Stimulated activated naive CD8-positive, alpha-beta T cell treated with anti-CD3 and anti-CD28 coated beads, Interleukin-15, Interleukin-2, amounts not matched to agents 100 U/mL and 50 U/mL, for 24 hours (primary cell): Measurements from ENCODE around the gene CAND1.
A peak's percentile ranks its signal among the peaks of the same experiment; 100 is the strongest.

Source experiments
- ATAC-seq: fragments of 150-1000 bp; cut with Tn5 transposase; one replicate; pipeline ENCODE4 v1.10.0; 2021
- DNase-seq: peaks from one replicate; pipeline ENCODE4 v3.0.0; 2021

Gene CAND1

GRCh38 chr12:67344979-67345710, 76.0 kb downstream of the CAND1 start:
- no peak for DNase-seq

GRCh38 chr12:67348683-67349082, 79.5 kb downstream of the CAND1 start:
- no peak for ATAC-seq
- DNase-seq = no peak

More at GRCh38 chr12:67344979-67345710, 76.0 kb downstream of the CAND1 start:
- ATAC-seq = no peak

- DNase-seq (no peak), ATAC-seq (peak; percentile 14)
These were observed 83.5 kb downstream of the CAND1 start for GRCh38 chr12:67352682-67353081.

GRCh38 chr12:67354322-67354721, 85.2 kb downstream of the CAND1 start:
- ATAC-seq = peak; percentile 32
- no peak for DNase-seq

GRCh38 chr12:67354966-67355365, 85.8 kb downstream of the CAND1 start:
- DNase-seq (no peak), ATAC-seq (no peak)

- DNase-seq (no peak), ATAC-seq (peak; percentile 63)
These were observed 86.5 kb downstream of the CAND1 start for GRCh38 chr12:67355428-67356379.

- no peak for ATAC-seq
- no peak for DNase-seq
These were observed 87.2 kb downstream of the CAND1 start for GRCh38 chr12:67356380-67356774.

GRCh38 chr12:67357376-67358125, 88.4 kb downstream of the CAND1 start:
- DNase-seq (no peak), ATAC-seq (no peak)

- DNase-seq = no peak
- no peak for ATAC-seq
These were observed 89.7 kb downstream of the CAND1 start for GRCh38 chr12:67358781-67359338.

- DNase-seq (no peak), ATAC-seq (no peak)
These were observed 93.4 kb downstream of the CAND1 start for GRCh38 chr12:67362526-67362925.

- no peak for ATAC-seq
- no peak for DNase-seq
These were observed 95.1 kb downstream of the CAND1 start for GRCh38 chr12:67364228-67364627.

- DNase-seq = no peak
- ATAC-seq = no peak
These were observed 96.0 kb downstream of the CAND1 start for GRCh38 chr12:67365131-67365530.

- ATAC-seq (no peak), DNase-seq (no peak)
These were observed 98.7 kb downstream of the CAND1 start for GRCh38 chr12:67367843-67368242.
